Measurements from ENCODE around the gene LIN28B.

The LIN28B gene

DNA sequence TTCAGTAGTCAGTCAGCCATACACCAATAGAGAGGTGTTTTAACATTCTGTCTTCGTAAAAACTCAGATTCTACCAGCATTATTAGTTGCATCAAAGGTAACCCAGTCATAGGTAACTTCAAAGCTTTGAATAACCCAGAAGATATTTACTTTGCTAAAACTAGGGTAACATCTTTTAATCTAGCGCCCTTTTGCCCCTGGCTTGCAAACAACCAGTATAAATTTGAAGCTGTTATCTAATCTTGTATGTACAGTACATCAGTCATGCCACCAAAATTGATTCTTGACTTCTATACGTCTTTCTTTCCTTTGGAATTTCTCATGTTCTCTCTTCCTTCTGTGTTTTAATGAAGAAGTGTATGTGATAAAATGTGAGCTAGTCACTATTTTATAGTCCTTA, 109.3 kb downstream of the LIN28B start:
- TF ChIP-seq GATA2 (IDR thresholded peaks at IDR 0.05; ENCODE audit: low read depth, low read length) (no peak), GATA3 (IDR thresholded peaks at IDR 0.05; ENCODE audit: low read depth, low read length) (no peak)

GRCh38 chr6:105066836-105067235, 109.9 kb downstream of the LIN28B start:
- TF ChIP-seq GATA3 (IDR thresholded peaks at IDR 0.05; ENCODE audit: low read depth, low read length) (no peak), GATA2 (IDR thresholded peaks at IDR 0.05; ENCODE audit: low read depth, low read length) (no peak)

DNA sequence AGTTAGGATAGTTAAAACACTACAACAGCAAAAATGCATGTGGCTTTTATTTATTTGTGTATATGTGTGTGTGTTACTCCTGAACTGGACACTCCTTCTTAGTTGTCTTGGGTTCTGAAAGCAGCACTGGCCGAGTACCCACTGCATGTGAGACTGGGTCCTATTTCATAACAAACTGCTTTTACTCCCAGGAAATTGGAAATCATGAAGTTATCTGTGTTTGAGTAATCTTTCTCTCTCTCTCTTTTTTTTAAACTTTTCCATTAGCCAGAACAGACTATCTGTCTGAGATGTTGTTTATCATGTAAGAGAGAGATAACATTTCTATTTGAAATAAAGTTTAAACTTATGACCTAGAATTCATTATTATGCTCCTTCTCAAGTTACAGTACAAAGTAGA, 110.4 kb downstream of the LIN28B start:
- TF ChIP-seq GATA2 (IDR thresholded peaks at IDR 0.05; ENCODE audit: low read depth, low read length) (no peak), GATA3 (IDR thresholded peaks at IDR 0.05; ENCODE audit: low read depth, low read length) (0 out of 2 replicates have a peak, but pooled peaks have one; percentile 33)

DNA sequence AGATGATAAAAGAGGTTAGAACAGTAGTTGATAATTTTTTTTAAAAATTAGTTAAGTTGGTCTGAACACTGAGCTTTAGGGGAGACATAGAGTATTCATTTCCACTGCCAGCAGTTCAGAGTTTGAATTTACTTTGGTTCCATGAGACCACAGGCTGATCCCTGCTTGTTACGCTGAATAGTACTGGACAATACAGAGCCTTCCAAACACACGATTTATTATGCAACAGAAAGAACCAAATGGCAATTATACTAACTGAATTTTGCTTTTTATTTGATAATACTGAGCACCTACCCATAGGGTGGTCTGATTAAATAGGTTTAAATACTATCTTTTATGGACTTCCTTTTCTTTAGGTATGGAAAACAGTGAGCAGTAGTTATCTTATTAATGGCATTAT, 111.5 kb downstream of the LIN28B start:
- TF ChIP-seq GATA3 (IDR thresholded peaks at IDR 0.05; ENCODE audit: low read depth, low read length): no peak
- TF ChIP-seq GATA2 (IDR thresholded peaks at IDR 0.05; ENCODE audit: low read depth, low read length): no peak

DNA sequence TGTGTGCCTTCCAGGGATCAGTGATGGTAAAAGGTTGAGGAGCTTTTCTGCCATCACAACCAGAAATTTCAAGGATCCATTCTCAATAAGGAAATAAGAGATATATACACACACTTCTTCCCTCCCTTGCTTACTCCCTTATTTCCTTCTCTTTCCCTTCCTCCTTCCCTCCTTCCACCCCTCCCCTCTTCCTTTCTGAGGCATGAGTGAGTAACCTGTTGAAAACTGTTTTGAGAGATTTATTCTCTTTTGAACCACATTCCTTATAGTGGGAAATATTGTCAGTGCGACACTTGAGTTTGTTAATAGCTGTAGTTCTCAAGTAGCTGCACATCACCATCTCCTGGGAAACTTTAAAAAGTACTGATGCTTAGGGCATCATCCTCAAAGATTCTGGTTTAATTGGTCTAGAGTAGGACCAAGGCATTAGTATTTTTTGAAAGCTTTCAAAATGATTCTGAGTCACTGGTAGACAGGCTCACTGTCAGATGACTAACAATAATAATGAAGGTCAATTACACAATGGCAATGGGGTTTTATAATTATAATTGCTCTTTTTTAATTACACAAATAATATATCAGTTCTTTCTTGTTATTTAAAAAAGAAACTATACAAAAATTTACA, 113.0 kb downstream of the LIN28B start:
- TF ChIP-seq GATA2 (IDR thresholded peaks at IDR 0.05; ENCODE audit: low read depth, low read length): no peak
- no peak for TF ChIP-seq GATA3 (IDR thresholded peaks at IDR 0.05; ENCODE audit: low read depth, low read length)

- TF ChIP-seq GATA2 (IDR thresholded peaks at IDR 0.05; ENCODE audit: low read depth, low read length): no peak
- no peak for TF ChIP-seq GATA3 (IDR thresholded peaks at IDR 0.05; ENCODE audit: low read depth, low read length)
Observed at GRCh38 chr6:105072798-105073199, 115.9 kb downstream of the LIN28B start.

GRCh38 chr6:105075210-105075609, 118.3 kb downstream of the LIN28B start:
- TF ChIP-seq GATA2 (IDR thresholded peaks at IDR 0.05; ENCODE audit: low read depth, low read length): no peak
- TF ChIP-seq GATA3 (IDR thresholded peaks at IDR 0.05; ENCODE audit: low read depth, low read length): no peak

GRCh38 chr6:105077596-105078385, 120.9 kb downstream of the LIN28B start:
- TF ChIP-seq GATA2 (IDR thresholded peaks at IDR 0.05; ENCODE audit: low read depth, low read length) (no peak), GATA3 (IDR thresholded peaks at IDR 0.05; ENCODE audit: low read depth, low read length) (no peak)

DNA sequence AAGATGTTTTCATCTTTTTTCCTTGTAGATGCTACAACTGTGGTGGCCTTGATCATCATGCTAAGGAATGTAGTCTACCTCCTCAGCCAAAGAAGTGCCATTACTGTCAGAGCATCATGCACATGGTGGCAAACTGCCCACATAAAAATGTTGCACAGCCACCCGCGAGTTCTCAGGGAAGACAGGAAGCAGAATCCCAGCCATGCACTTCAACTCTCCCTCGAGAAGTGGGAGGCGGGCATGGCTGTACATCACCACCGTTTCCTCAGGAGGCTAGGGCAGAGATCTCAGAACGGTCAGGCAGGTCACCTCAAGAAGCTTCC, 121.4 kb downstream of the LIN28B start:
- TF ChIP-seq GATA3 (IDR thresholded peaks at IDR 0.05; ENCODE audit: low read depth, low read length) (no peak), GATA2 (IDR thresholded peaks at IDR 0.05; ENCODE audit: low read depth, low read length) (no peak)

DNA sequence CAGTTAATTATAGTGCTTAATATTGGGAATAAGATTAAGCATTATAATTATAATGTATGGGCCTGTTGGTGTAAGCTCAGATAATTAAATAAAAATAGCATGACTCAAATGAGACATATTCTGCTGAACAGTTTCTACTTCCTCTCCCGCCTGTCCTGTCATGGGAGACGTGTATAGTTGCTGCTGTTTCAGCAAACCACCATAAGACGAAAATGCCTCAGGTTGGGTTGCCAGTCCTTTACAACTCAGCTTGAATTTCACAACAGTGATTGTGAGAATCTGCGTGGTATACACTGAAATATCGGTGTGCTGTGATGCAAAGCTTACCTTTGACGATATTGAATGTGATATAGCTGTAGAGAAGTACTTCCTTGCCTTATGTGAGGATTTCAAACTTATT, 123.4 kb downstream of the LIN28B start:
- no peak for TF ChIP-seq GATA2 (IDR thresholded peaks at IDR 0.05; ENCODE audit: low read depth, low read length)
- TF ChIP-seq GATA3 (IDR thresholded peaks at IDR 0.05; ENCODE audit: low read depth, low read length): no peak

GRCh38 chr6:105087571-105088211, 130.8 kb downstream of the LIN28B start:
- TF ChIP-seq GATA3 (IDR thresholded peaks at IDR 0.05; ENCODE audit: low read depth, low read length) (no peak), GATA2 (IDR thresholded peaks at IDR 0.05; ENCODE audit: low read depth, low read length) (no peak)

DNA sequence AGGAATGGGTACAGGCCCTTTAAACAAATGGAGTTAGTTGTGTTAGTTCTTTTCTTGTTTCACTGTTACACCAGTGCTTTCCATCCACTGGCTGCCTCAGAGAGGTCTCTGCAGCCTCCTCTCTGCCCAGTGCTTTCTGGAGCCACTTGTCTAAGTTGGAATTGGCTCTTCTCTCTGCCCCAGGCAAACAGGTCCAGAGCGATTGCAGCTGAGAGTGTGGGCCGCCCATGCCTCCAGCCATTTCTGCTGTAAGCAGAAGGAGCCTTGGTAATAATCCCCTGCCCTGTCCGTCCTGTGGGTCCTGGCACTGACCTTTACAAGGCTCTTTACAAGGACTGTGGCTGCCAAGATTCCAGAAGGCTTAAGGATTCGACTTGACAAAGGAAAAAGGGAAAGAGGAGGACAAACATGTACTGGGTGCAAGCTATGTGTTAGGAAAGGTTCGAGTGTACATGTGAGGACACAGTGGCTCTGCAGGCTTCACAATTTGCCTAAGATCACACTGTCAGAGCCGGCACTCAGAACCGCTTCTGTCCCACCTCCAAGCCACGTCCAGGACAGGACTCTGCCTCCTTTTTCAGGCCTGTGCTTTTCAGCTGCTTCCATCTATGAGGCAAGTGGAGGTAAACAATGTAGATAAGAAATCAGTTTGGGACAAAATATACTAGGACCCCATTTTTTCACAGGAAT, 134.4 kb downstream of the LIN28B start:
- TF ChIP-seq GATA3 (IDR thresholded peaks at IDR 0.05; ENCODE audit: low read depth, low read length) (no peak), GATA2 (IDR thresholded peaks at IDR 0.05; ENCODE audit: low read depth, low read length) (no peak)

GRCh38 chr6:105094133-105094640, 137.3 kb downstream of the LIN28B start:
- no peak for TF ChIP-seq GATA3 (IDR thresholded peaks at IDR 0.05; ENCODE audit: low read depth, low read length)
- no peak for TF ChIP-seq GATA2 (IDR thresholded peaks at IDR 0.05; ENCODE audit: low read depth, low read length)

GRCh38 chr6:105095139-105095538, 138.2 kb downstream of the LIN28B start:
- no peak for TF ChIP-seq GATA2 (IDR thresholded peaks at IDR 0.05; ENCODE audit: low read depth, low read length)
- no peak for TF ChIP-seq GATA3 (IDR thresholded peaks at IDR 0.05; ENCODE audit: low read depth, low read length)

Data from SH-SY5Y (cell line).